Activated T-helper 17 cell treated with anti-CD3 and anti-CD28 coated beads, Interleukin-2, amount 50 U/mL, for 72 hours (primary cell): ENCODE measurements around the gene RASSF1. TPM values are rescaled to one million over a fixed set of nuclear protein-coding genes. Genes with fewer than 3 reads are reported as not detected.

Experiments used
- ATAC-seq: fragments of 150-1000 bp; cut with Tn5 transposase; replicated peaks from 2 replicates; pipeline ENCODE4 v1.10.0; 2021; ENCODE audit warnings: mild to moderate bottlenecking, moderate library complexity
- H3K27ac Mint-ChIP-seq: one replicate; pipeline ENCODE4 v1.8.0; 2022; ENCODE audit warnings: mixed read lengths
- H3K27me3 Mint-ChIP-seq: one replicate; pipeline ENCODE4 v1.8.0; 2022; ENCODE audit warnings: mixed read lengths
- H3K36me3 Mint-ChIP-seq: one replicate; pipeline ENCODE4 v1.8.0; 2022; ENCODE audit warnings: low read depth, mild to moderate bottlenecking, mixed read lengths
- H3K4me1 Mint-ChIP-seq: one replicate; pipeline ENCODE4 v1.8.0; 2022; ENCODE audit warnings: mixed read lengths
- H3K4me3 Mint-ChIP-seq: one replicate; pipeline ENCODE4 v1.8.0; 2022; ENCODE audit warnings: mild to moderate bottlenecking, mixed read lengths
- H3K9me3 Mint-ChIP-seq: one replicate; pipeline ENCODE4 v1.8.0; 2022; ENCODE audit warnings: mixed read lengths
- total RNA-seq, 2 donors: library from RNA; stranded (reverse); gene quantifications; one replicate each; pipeline ENCODE4 v1.2.3, GENCODE V29; 2022

The RASSF1 gene
- total RNA-seq, 2 donors from 2014 or later = 85.8 to 139 TPM

DNA sequence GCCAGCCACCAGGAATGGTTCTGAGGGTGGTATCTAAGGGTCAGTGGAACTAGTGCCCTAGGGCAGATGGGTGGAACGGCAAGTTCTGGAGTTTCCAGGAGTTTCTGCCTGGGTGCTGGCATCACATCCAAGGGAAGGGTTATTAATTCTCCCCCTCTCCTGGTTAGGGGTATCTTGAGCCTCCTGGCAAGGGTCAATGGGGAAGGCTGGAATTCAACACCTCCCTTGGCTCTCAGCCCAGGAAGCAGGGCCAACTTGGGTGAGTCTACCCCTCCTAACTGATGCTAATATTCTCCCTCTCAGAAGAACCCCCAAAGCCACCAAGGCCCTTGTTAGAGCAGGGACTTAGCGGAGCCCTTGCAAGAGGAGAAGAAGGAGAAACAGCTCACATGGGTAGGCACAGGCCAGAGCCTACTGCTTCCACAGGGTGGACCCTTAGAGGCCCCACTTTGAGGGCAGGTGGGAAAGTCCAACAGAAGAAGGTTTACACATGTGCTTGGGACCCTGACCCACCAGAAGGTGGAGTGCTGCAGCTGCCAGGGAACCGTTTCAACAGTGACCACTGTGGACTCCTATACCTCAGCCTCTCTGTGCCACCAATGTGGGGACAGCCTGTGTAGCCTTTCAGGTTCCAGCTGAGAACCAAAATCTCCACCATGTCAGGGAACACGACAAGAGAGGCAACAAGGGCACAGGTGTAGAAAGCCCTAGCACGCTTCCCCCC lies 15.4 kb upstream of the RASSF1 start:
- Mint-ChIP-seq H3K4me3 (peak overlapping the region; percentile 93), H3K36me3 (peaks cover 70% of the 10 kb centered on the region), H3K9me3 (no peaks in the 10 kb centered on the region), H3K27me3 (no peaks in the 10 kb centered on the region), H3K4me1 (peaks cover 15% of the 10 kb centered on the region), H3K27ac (peak overlapping the region; percentile 97)
- no peak for ATAC-seq

DNA sequence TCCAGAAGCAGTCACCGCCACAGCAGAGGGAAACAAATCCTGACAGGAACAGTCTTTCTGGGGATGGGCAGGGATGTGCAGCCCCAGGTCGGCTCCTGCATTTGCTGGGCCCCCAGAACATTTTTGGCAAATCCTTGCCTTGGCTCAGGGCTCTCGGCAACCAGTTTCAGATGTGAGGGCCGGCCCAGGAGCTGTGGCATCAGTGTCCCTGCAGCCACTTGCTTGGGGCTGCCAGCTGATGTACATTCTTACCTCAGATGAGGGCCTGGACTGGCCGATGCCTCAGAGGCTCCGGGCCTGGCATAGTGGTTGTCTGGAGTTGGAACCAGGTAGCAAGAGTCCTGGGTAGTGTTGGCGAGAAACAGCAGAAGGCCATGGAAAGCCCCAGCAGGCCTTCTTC lies 14.2 kb upstream of the RASSF1 start:
- ATAC-seq = no peak
- Mint-ChIP-seq H3K4me3 (no peak overlapping the region), H3K27me3 (no peaks in the 10 kb centered on the region), H3K27ac (no peak overlapping the region), H3K4me1 (peaks cover 21% of the 10 kb centered on the region), H3K9me3 (no peaks in the 10 kb centered on the region), H3K36me3 (peaks cover 81% of the 10 kb centered on the region)

DNA sequence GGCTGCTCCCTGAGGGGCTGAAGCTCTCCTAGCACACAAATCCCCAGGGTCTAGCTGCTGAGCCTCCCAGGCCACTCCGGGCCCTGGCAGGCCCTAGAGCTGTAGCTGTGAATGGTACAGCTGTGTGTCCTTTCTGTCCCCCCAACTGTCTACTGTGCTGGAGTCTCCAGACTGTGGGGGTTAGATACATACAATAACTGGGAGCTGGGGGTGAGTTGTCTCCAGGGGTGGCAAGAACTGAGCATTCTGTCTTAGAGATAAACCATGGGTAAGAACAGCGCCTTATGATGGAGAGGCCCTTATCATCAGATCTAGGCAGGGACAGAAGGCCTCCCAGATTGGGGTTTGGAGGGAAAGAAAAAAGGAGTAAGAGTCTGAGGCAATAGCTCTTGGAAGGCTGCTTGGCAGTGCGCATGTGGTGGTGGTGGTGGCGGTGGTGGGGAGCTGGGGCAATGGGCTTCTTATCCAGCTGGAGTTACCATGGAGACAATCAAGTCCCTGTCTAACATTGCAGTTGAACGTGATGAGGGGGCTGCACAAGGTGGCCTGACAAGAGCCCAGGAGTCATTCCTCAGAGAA lies 13.6 kb upstream of the RASSF1 start:
- Mint-ChIP-seq H3K4me1 (peaks cover 23% of the 10 kb centered on the region), H3K4me3 (no peak overlapping the region), H3K27ac (peak overlapping the region; percentile 16), H3K9me3 (no peaks in the 10 kb centered on the region), H3K36me3 (peaks cover 82% of the 10 kb centered on the region), H3K27me3 (no peaks in the 10 kb centered on the region)
- ATAC-seq = no peak

DNA sequence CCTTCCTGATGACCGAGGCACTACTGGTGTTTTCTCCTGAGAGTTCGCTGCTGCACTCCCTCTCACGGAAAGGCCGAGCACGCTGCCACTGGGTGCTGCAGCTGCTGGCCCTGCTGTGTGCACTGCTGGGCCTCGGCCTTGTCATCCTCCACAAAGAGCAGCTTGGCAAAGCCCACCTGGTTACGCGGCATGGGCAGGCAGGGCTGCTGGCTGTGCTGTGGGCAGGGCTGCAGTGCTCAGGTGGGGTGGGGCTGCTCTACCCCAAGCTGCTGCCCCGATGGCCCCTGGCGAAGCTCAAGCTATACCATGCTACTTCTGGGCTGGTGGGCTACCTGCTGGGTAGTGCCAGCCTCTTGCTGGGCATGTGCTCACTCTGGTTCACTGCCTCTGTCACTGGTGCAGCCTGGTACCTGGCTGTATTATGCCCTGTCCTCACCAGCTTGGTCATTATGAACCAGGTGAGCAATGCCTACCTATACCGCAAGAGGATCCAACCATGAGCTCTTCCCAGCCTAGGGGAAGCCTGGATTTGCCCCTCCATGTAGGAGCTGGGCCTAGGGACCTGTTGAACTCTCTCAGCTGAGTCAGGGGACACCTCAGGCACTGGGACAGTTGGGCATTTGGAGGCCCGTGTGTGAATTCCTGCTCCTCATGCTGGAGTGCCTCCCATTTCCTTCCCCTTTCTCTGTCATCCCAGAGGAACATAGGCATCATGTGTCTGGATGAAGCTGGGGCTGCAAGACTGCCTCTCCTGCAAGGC lies 12.8 kb upstream of the RASSF1 start:
- H3K36me3 Mint-ChIP-seq = peaks cover 84% of the 10 kb centered on the region
- H3K27me3 Mint-ChIP-seq = no peaks in the 10 kb centered on the region
- no peaks in the 10 kb centered on the region for H3K9me3 Mint-ChIP-seq
- H3K4me3 Mint-ChIP-seq = peak overlapping the region; percentile 16
- peaks cover 24% of the 10 kb centered on the region for H3K4me1 Mint-ChIP-seq
- ATAC-seq = no peak
- H3K27ac Mint-ChIP-seq = no peak overlapping the region

DNA sequence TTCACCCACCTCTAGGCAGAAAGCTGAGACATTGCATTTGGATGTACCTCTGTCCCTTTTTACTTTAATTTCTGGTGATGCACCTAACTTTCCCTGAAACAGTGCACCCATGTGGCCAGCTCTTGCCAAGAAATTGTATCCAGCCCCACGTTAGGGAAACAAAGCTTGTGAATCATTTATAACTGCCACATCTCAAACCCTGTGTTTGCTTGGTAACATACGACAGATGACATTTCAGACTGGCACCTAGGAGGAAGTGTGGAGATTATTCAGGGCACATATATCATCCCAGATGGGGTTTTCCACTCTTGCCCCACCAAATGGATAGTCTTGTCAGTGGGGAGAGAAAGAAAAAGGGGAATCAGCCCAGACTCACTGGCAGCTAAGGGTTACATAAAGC lies 12.1 kb upstream of the RASSF1 start:
- H3K9me3 Mint-ChIP-seq = no peaks in the 10 kb centered on the region
- H3K27ac Mint-ChIP-seq = no peak overlapping the region
- no peaks in the 10 kb centered on the region for H3K27me3 Mint-ChIP-seq
- peaks cover 17% of the 10 kb centered on the region for H3K4me1 Mint-ChIP-seq
- peaks cover 84% of the 10 kb centered on the region for H3K36me3 Mint-ChIP-seq
- H3K4me3 Mint-ChIP-seq = peak overlapping the region; percentile 16
- no peak for ATAC-seq

DNA sequence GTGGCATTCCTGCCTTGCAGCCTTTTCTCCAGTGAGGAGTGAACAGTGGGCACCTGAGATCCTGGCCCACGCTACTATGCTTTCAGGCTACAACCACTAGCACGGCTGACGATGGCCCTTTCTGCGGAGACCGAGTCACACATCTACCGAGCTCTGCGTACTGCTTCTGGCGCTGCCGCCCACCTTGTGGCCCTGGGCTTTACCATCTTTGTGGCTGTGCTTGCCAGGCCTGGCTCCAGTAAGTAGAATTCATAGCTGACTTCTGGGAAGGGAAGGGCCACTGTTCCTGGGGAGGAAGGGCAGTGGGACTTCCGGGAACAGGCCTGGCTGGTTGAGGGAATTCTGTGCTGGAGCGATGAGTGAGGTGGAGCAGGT lies 10.7 kb upstream of the RASSF1 start:
- H3K9me3 Mint-ChIP-seq = no peaks in the 10 kb centered on the region
- peak; percentile 9 for ATAC-seq
- H3K27me3 Mint-ChIP-seq = no peaks in the 10 kb centered on the region
- peak overlapping the region; percentile 98 for H3K4me3 Mint-ChIP-seq
- H3K27ac Mint-ChIP-seq = peak overlapping the region; percentile 97
- H3K4me1 Mint-ChIP-seq = peaks cover 15% of the 10 kb centered on the region
- peaks cover 87% of the 10 kb centered on the region for H3K36me3 Mint-ChIP-seq

DNA sequence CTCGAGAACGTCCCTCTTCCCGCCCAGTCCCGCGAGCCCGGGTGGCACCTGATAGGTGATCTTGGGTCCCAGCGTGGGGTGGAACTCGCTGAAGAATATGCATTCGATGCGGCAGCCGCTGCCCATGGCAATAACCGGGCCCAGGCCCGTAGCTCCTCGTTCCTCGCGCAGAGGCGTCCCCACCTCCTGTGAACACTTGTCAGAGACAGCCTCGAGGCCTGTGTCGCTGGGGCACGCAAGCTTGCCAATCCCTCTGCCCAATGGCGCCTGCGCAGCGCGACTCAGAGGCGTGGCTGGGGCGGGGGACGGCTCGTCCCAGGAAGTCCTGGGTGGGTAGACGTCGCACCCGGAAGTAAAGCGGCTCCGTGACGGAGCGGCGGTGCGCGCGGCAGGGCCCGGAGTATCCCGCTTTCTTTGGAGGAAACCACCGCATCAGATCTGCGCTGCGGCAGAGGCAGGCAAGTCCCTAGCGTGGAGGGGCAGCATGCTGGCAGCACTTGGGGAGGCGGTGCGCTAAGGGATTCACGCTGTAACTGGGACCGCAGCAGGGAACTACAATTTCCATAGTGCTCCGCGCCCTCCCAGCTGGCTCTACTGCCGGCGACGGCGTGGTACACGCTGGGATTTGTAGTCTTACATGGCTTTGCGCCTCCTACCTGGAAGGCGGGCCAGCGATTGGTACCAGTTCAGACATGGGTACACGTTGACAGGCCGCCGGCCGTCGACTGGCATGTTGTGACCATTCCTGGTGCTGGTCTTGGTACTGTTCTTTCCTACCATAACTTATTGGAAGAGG lies 10.1 kb upstream of the RASSF1 start, which contains the start of the genes CYB561D2 and NPRL2:
CYB561D2 (plus strand) TSS at position 336 of the 796 bp plus-strand sequence. CDS start 572 bp downstream, outside the sequence.
NPRL2 (minus strand) TSS at position 249 of the 796 bp plus-strand sequence; CDS start at position 126, 123 bp downstream.
- Mint-ChIP-seq H3K27ac (peak within 1 kb of the TSS; percentile 97), H3K27me3 (no peaks in the 10 kb centered on the region), H3K4me3 (peak within 1 kb of the TSS; percentile 98), H3K4me1 (peaks cover 19% of the 10 kb centered on the region), H3K9me3 (no peaks in the 10 kb centered on the region), H3K36me3 (peaks cover 87% of the 10 kb centered on the region)
- peak; percentile 94 for ATAC-seq

DNA sequence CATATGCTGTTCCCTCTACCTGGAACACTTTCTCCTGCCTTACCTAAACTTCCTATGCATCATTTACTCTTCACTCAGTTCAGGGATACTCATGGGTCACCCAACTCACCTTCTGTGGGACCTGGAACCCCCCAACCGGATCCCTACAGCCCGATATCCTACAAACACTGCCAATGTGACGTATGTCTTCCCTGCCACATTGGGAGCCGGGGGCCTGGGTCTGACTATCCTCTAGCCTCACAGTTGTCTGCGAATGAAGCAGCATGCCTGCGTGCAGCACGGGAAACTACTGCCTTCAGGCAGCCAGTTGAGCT lies 9.5 kb upstream of the RASSF1 start:
- peak overlapping the region; percentile 98 for H3K4me3 Mint-ChIP-seq
- peaks cover 82% of the 10 kb centered on the region for H3K36me3 Mint-ChIP-seq
- H3K27me3 Mint-ChIP-seq = no peaks in the 10 kb centered on the region
- H3K27ac Mint-ChIP-seq = peak overlapping the region; percentile 97
- H3K4me1 Mint-ChIP-seq = peaks cover 20% of the 10 kb centered on the region
- ATAC-seq = no peak
- H3K9me3 Mint-ChIP-seq = no peaks in the 10 kb centered on the region

DNA sequence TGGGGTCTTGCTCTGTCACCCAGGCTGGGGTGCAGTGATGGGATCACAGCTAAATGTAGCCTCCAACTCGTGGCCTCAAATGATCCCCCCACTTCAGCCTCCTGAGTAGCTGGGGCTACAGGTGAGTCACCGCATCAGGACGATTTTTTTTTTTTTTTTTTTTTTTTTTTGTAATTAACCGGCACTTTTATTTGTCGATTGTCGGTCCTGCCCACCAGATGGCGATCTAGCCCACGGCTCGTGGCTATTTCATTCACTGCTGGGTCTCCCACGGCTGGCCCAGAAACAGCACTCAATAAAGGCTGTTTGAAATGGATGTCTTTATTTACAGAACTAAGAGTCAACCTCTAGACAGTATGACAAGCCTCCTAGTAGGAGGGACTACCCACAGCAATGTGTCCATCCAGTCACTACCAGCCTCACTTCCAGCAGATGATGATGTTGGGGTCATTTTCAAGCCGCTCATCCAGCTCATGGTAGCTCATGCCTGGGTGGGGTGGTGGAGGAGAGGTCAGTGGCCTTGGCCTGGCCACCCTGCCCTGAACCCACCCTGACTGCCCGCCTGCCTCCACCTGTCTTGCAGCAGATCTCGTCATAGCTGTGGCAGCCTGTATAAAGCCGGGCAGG lies 6.7 kb upstream of the RASSF1 start:
- no peak for ATAC-seq
- H3K27ac Mint-ChIP-seq = no peak overlapping the region
- H3K36me3 Mint-ChIP-seq = peaks cover 57% of the 10 kb centered on the region
- no peaks in the 10 kb centered on the region for H3K27me3 Mint-ChIP-seq
- no peaks in the 10 kb centered on the region for H3K9me3 Mint-ChIP-seq
- H3K4me1 Mint-ChIP-seq = peaks cover 20% of the 10 kb centered on the region
- H3K4me3 Mint-ChIP-seq = no peak overlapping the region

DNA sequence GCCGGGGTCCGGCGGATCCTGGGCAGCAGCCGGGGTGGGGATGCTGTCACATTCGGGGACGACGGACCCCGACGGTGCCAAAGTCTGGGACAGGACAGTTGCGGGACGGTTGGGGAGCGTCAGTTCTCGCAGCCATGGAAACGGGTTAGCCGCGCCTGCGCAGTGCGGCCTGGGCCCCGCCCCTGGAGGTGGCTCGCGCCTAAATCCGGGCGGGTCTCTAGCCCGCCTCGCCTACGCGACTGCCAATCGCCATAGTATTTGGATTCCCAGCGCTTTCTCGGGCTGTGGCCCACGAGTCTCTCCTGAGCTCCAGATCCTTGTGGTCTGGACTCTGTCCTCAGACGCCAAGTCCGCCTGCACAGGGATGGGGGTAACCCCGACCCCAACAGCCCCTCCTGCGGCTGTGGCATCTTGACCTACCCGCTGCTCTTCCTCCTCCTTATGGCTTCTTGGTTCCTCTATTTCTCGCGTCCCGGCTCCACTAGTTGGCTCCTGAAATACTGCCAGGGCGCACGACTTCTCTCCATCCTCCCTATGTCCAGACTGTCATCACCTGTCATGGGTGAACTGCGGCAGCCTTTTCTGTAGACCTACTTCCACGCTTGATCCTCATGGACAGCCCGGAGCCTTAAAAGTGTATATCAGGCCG lies 5.1 kb upstream of the RASSF1 start, which contains the start of gene ZMYND10:
ZMYND10 (minus strand) TSS at position 147 of the 649 bp plus-strand sequence. CDS start 153 bp downstream, outside the sequence.
- peak; percentile 34 for ATAC-seq
- Mint-ChIP-seq H3K27ac (no peak within 1 kb of the TSS), H3K36me3 (peaks cover 41% of the 10 kb centered on the region), H3K4me3 (peak within 1 kb of the TSS; percentile 80), H3K27me3 (no peaks in the 10 kb centered on the region), H3K9me3 (no peaks in the 10 kb centered on the region), H3K4me1 (peaks cover 20% of the 10 kb centered on the region)

DNA sequence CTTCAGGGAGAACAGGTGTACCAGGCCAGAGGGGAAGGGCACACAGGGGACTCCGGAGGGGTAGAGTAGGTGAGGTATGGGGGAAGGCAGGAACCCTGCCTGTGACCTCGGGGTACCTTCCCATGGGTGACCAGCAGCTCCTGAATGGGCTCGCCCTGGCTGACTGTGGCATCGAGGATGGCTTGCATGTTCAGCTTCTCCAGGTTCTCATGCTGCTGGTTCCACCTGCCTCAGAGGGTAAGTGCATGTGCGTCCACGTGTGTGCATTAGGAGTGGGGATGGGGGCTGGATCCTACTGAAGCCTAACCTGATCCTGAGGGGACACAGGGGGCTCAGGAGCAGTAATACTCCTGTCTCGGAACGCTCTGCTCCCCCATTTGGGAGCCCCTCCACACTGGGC lies 4.4 kb upstream of the RASSF1 start:
- peaks cover 37% of the 10 kb centered on the region for H3K36me3 Mint-ChIP-seq
- H3K27me3 Mint-ChIP-seq = no peaks in the 10 kb centered on the region
- no peak for ATAC-seq
- peak overlapping the region; percentile 80 for H3K4me3 Mint-ChIP-seq
- no peak overlapping the region for H3K27ac Mint-ChIP-seq
- no peaks in the 10 kb centered on the region for H3K9me3 Mint-ChIP-seq
- H3K4me1 Mint-ChIP-seq = peaks cover 16% of the 10 kb centered on the region

DNA sequence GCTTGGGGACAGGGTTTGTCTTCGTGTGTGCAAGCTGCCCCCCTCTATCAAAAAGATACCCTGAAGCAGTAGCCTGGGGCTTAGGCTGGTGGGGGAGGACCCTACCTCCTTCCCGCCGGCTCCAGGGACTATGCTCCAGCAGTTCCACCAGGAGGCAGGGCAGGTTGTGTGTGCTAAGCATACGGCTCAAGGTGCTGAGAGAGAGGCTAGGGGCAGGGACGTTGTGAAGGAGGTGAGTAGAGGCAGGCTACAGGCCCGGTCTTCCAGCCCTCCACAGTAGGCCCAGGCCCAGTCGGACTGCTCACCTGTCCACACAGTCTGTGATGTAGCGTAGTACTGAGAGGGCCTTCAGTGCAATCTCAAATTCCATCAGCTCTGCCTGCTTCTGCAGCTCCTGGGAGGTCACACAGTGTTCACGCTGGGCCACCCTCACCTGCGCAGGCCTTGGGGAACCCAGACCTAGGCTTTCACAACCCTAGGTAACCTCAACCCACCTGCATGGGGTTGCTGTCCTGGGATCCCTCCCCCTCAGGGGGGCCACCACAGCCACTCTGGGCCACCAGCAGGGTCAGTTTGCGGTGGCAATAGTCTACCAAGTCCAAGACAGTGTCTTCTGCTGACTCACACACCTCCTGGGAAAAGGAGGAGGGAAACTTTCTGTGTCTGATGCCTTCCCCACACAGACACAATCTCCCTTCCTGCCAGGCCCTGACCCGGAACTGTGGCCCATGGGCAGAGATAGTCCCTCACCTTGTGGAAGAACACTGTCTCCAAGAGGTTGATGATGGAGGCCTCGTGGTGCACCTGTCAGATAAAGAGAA lies 2.4 kb upstream of the RASSF1 start:
- Mint-ChIP-seq H3K4me1 (peaks cover 19% of the 10 kb centered on the region), H3K36me3 (peaks cover 38% of the 10 kb centered on the region), H3K9me3 (no peaks in the 10 kb centered on the region), H3K4me3 (no peak overlapping the region), H3K27ac (no peak overlapping the region), H3K27me3 (no peaks in the 10 kb centered on the region)
- ATAC-seq = no peak
